Measurements from ENCODE around the gene OR10D3.

The OR10D3 gene

GRCh38 chr11:124183068-124183467 is at the start of gene OR10D3:
Gene OR10D3 (plus strand): TSS chr11:124183345. CDS start chr11:124185270, 1,925 bp downstream.
- H3K9me3 Mint-ChIP-seq: no peaks in the 10 kb centered on the region
- no peak within 1 kb of the TSS for H3K4me3 Mint-ChIP-seq
- no peaks in the 10 kb centered on the region for H3K36me3 Mint-ChIP-seq (ENCODE audit: low read depth)
- no peak within 1 kb of the TSS for H3K27ac Mint-ChIP-seq
- no peaks in the 10 kb centered on the region for H3K4me1 Mint-ChIP-seq
- no peaks in the 10 kb centered on the region for H3K27me3 Mint-ChIP-seq (ENCODE audit: low read depth)
- TF ChIP-seq, protein P1, sequence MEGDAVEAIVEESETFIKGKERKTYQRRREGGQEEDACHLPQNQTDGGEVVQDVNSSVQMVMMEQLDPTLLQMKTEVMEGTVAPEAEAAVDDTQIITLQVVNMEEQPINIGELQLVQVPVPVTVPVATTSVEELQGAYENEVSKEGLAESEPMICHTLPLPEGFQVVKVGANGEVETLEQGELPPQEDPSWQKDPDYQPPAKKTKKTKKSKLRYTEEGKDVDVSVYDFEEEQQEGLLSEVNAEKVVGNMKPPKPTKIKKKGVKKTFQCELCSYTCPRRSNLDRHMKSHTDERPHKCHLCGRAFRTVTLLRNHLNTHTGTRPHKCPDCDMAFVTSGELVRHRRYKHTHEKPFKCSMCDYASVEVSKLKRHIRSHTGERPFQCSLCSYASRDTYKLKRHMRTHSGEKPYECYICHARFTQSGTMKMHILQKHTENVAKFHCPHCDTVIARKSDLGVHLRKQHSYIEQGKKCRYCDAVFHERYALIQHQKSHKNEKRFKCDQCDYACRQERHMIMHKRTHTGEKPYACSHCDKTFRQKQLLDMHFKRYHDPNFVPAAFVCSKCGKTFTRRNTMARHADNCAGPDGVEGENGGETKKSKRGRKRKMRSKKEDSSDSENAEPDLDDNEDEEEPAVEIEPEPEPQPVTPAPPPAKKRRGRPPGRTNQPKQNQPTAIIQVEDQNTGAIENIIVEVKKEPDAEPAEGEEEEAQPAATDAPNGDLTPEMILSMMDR (IDR thresholded peaks at IDR 0.05; ENCODE audit: unreplicated experiment in 3 of 3): no peak

GRCh38 chr11:124143034-124143433 is 40.1 kb upstream of the OR10D3 start:
- Mint-ChIP-seq H3K27ac (no peak overlapping the region), H3K27me3 (ENCODE audit: low read depth) (no peaks in the 10 kb centered on the region), H3K9me3 (peaks cover 16% of the 10 kb centered on the region), H3K4me1 (no peaks in the 10 kb centered on the region), H3K4me3 (no peak overlapping the region), H3K36me3 (ENCODE audit: low read depth) (peaks cover 45% of the 10 kb centered on the region)
- TF ChIP-seq, protein P1 (IDR thresholded peaks at IDR 0.05; ENCODE audit: unreplicated experiment in 3 of 3): no peak

DNA sequence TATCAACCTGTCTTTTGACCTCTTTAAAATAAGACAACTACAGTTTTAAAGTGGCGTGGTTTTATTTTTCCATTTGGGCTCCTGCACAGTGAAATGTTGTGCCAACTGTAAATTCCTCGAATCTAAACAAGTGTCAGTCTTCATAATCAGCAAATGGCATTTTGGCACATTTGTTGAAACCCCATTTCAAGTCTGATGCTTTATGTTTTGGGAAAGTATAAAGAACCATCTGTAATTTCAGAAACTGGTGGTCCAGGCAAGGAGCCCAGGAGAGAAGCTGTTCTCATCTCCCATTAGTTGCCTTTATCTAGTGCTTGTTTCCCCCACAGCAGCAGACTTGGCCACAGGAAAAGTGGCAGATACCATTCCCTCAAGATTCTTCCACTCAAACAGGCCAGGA is 35.2 kb upstream of the OR10D3 start:
- Mint-ChIP-seq H3K36me3 (ENCODE audit: low read depth) (peaks cover 9% of the 10 kb centered on the region), H3K9me3 (peaks cover 9% of the 10 kb centered on the region), H3K27ac (no peak overlapping the region), H3K4me3 (no peak overlapping the region), H3K4me1 (no peaks in the 10 kb centered on the region), H3K27me3 (ENCODE audit: low read depth) (no peaks in the 10 kb centered on the region)
- TF ChIP-seq, protein P1 (IDR thresholded peaks at IDR 0.05; ENCODE audit: unreplicated experiment in 3 of 3): no peak

DNA sequence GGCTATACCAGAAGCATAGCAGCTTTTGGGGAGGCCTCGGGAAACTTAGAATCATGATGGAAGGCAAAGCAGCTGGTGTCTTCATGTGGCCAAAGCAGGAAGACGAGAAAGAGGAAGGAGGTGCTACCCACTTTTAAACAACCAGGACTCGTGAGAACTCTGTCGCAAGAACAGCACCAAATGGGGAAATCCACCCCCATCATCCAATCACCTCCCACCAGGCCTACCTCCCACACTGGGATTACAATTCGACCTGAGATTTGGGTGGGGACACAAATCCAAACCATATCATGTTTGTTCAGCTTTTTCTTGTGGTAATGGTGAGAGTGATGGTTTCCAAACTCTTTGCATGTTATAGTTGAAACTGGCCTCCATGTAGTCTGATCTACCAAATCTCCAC is 32.5 kb upstream of the OR10D3 start:
- Mint-ChIP-seq H3K9me3 (peaks cover 10% of the 10 kb centered on the region), H3K4me3 (no peak overlapping the region), H3K27me3 (ENCODE audit: low read depth) (no peaks in the 10 kb centered on the region), H3K4me1 (peaks cover 7% of the 10 kb centered on the region), H3K27ac (no peak overlapping the region), H3K36me3 (ENCODE audit: low read depth) (no peaks in the 10 kb centered on the region)
- TF ChIP-seq, protein P1 (IDR thresholded peaks at IDR 0.05; ENCODE audit: unreplicated experiment in 3 of 3): no peak

- no peaks in the 10 kb centered on the region for H3K27me3 Mint-ChIP-seq (ENCODE audit: low read depth)
- no peaks in the 10 kb centered on the region for H3K36me3 Mint-ChIP-seq (ENCODE audit: low read depth)
- H3K27ac Mint-ChIP-seq: no peak overlapping the region
Measured at GRCh38 chr11:124152770-124153407, 30.3 kb upstream of the OR10D3 start.

More at GRCh38 chr11:124152770-124153407, 30.3 kb upstream of the OR10D3 start:
- Mint-ChIP-seq H3K4me1 (peaks cover 7% of the 10 kb centered on the region), H3K9me3 (peaks cover 10% of the 10 kb centered on the region), H3K4me3 (no peak overlapping the region)
- TF ChIP-seq, protein P1 (IDR thresholded peaks at IDR 0.05; ENCODE audit: unreplicated experiment in 3 of 3): peak in 1 of 3 experiments; percentile 8
